Esophagus squamous epithelium (tissue), 5 donors: ENCODE measurements around the gene PPP1R10. TPM values are rescaled to one million over a fixed set of nuclear protein-coding genes. Genes with fewer than 3 reads are reported as not detected.

Source experiments
- DNase-seq: peaks from one replicate; lab custom pipeline; 2025; lab: John Stamatoyannopoulos, UW
- H3K27ac ChIP-seq, 4 donors: fragments of 200-600 bp; sonication (generic); one replicate each; pipeline ENCODE4 v1.5.1; 2016 to 2019; ENCODE audit warnings: mild to moderate bottlenecking in 1 of 4
- H3K27me3 ChIP-seq, 4 donors: fragments of 200-600 bp; sonication (generic); 1 replicate in 3 of 4; 2 replicates in 1 of 4; pipeline versions ENCODE4 v1.5.1 to v1.6.0; 2017 to 2021; ENCODE audit warnings: antibody characterized with exemption in 1 of 4
- H3K36me3 ChIP-seq, 3 donors: fragments of 200-600 bp; sonication (generic); one replicate each; pipeline ENCODE4 v1.5.1; 2016 to 2019
- H3K4me1 ChIP-seq, 3 donors: fragments of 200-600 bp; sonication (generic); one replicate each; pipeline ENCODE4 v1.5.1; 2017 to 2019
- H3K4me3 ChIP-seq, 4 donors: fragments of 200-600 bp; sonication (generic); 1 replicate in 3 of 4; 2 replicates in 1 of 4; pipeline ENCODE4 v1.5.1; 2016 to 2019; ENCODE audit warnings: mild to moderate bottlenecking in 2 of 4, moderate library complexity in 1 of 4
- H3K9me3 ChIP-seq, 3 donors: fragments of 200-600 bp; sonication (generic); one replicate each; pipeline ENCODE4 v1.5.1; 2016 to 2019
- POLR2A ChIP-seq, 4 donors: fragments of 450-650 bp; IDR thresholded peaks; one replicate each; pipeline ENCODE4 v1.6.1; 2017; ENCODE audit warnings: antibody characterized with exemption in 4 of 4, mild to moderate bottlenecking in 4 of 4, moderate library complexity in 3 of 4
- WGBS, 2 donors: methylation state at CpG; one replicate each; pipeline ENCODE4 v1.1.5; 2018; 5-methylcytosine and 5-hydroxymethylcytosine counted together
- intact Hi-C: fragments of 100-400 bp; cut with DNase I; formaldehyde crosslinking; loops from one replicate; pipeline ENCODE4 v1.15.0; 2022
- total RNA-seq, 4 donors: library from RNA; depleted of rRNA; stranded (reverse); fragments of >200 nt; gene quantifications; one replicate each; pipeline ENCODE4 v1.1.0, GENCODE V29; 2016
- TF ChIP-seq, protein P1 (sequence below), 6 experiments: fragments of 450-650 bp in 4 of 6; fragments of 200-600 bp in 2 of 6; sonication (generic) in 2 of 6; IDR thresholded peaks; one replicate each; pipeline ENCODE4 v1.5.1; 2016 to 2019; ENCODE audit warnings: antibody characterized with exemption in 6 of 6, mild to moderate bottlenecking in 4 of 6, moderate library complexity in 4 of 6
- donor health status: DM: yes; HTN: yes; CAD: no.

The PPP1R10 gene
- total RNA-seq, 4 donors from 2014 or later = 24.2 to 32.6 (median 25.9) TPM

DNA sequence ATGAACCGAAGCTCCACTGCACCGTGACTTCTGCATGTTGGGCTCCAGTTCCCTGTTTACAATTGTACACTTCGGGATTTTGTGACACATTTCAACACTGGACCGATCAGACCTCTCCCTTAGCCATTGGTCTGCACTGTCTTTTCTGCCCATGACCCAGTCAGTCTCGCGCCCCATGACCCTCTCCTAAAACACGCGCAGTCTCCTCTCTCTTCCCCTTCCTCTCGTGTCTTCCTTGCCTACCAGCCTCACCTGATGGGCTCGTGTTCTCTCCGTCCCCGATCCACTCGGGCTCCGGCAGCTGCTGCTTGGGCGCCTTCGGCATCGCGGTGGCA is 46.3 kb downstream of the PPP1R10 start:
- 1% methylated on average over 14 to 17 of the region's 18 CpGs for WGBS, 2 donors
- no peak for DNase-seq
- peak overlapping the region; percentile 75 to 89 (median 78) for H3K4me3 ChIP-seq
- no peaks in the 10 kb centered on the region for H3K9me3 ChIP-seq
- intact Hi-C loops = no loop called here
- peaks cover 0 to 8% (median 0%) of the 10 kb centered on the region in 3 donors for H3K36me3 ChIP-seq
- peak overlapping the region; percentile 90 to 95 (median 93) for H3K27ac ChIP-seq
- no peak for TF ChIP-seq POLR2A (IDR thresholded peaks at IDR 0.05)
- TF ChIP-seq, protein P1, sequence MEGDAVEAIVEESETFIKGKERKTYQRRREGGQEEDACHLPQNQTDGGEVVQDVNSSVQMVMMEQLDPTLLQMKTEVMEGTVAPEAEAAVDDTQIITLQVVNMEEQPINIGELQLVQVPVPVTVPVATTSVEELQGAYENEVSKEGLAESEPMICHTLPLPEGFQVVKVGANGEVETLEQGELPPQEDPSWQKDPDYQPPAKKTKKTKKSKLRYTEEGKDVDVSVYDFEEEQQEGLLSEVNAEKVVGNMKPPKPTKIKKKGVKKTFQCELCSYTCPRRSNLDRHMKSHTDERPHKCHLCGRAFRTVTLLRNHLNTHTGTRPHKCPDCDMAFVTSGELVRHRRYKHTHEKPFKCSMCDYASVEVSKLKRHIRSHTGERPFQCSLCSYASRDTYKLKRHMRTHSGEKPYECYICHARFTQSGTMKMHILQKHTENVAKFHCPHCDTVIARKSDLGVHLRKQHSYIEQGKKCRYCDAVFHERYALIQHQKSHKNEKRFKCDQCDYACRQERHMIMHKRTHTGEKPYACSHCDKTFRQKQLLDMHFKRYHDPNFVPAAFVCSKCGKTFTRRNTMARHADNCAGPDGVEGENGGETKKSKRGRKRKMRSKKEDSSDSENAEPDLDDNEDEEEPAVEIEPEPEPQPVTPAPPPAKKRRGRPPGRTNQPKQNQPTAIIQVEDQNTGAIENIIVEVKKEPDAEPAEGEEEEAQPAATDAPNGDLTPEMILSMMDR (IDR thresholded peaks at IDR 0.05) = no peak
- H3K4me1 ChIP-seq = peaks cover 18 to 69% (median 24%) of the 10 kb centered on the region in 3 donors
- no peaks in the 10 kb centered on the region for H3K27me3 ChIP-seq

DNA sequence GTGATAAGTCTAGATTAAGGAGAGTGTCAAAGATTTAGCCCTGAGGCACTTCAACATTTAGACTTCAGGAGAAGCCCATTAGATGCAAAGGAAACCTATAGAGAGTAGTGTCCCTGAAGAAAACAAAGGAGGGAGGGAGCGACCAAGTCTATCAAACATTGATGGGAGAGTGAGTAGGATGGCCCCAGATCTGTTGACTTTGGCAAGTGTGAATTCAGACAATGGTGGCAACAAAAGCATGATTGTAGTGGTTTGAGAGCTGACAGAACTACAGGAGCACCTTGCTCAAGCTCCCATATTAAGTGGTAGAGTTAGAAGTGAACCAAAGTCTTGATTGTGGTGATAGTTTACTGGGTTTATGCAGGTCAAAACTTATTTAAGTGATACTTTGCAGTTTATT is 46.8 kb downstream of the PPP1R10 start:
- Histone ChIP-seq H3K4me1 (peaks cover 18 to 65% (median 24%) of the 10 kb centered on the region in 3 donors), H3K9me3 (no peaks in the 10 kb centered on the region), H3K27me3 (no peaks in the 10 kb centered on the region), H3K27ac (peak overlapping the region in 3 of 4 donors; percentile 92 to 95 (median 94)), H3K4me3 (peak overlapping the region in 3 of 4 donors; percentile 77 to 89 (median 78)), H3K36me3 (peaks cover 0 to 4% (median 0%) of the 10 kb centered on the region in 3 donors)
- WGBS, 2 donors = 64 to 67% methylated on average over 1 of the region's 1 CpG
- intact Hi-C loops = no loop called here
- TF ChIP-seq, protein P1 (IDR thresholded peaks at IDR 0.05) = no peak
- TF ChIP-seq POLR2A (IDR thresholded peaks at IDR 0.05) = no peak
- no peak for DNase-seq

DNA sequence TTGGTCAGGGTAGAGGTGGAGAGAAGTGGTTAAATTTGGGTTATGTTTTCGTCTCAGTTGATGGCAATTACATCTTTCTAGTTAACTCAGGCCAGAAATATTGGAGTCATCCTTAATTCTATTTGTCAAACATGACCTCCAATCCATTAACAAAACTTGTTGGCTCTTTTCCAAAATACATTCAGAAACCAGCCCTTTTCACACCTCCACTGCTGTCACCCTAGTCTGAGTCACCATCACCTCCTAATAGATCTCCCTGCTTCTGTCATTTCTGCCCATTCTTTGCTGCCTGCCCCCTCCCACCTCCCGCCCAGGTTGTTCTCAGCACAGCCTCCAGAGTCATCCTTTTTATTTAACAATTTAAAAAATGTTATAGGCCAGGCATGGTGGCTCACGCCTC is 48.8 kb downstream of the PPP1R10 start:
- no peak for DNase-seq
- peaks cover 0 to 3% (median 0%) of the 10 kb centered on the region in 3 donors for H3K36me3 ChIP-seq
- TF ChIP-seq, protein P1 (IDR thresholded peaks at IDR 0.05) = no peak
- no peak for TF ChIP-seq POLR2A (IDR thresholded peaks at IDR 0.05)
- H3K27ac ChIP-seq = no peak overlapping the region
- 55 to 67% methylated on average over 3 of the region's 3 CpGs for WGBS, 2 donors
- no peaks in the 10 kb centered on the region for H3K27me3 ChIP-seq
- H3K9me3 ChIP-seq = no peaks in the 10 kb centered on the region
- H3K4me3 ChIP-seq = no peak overlapping the region
- H3K4me1 ChIP-seq = peaks cover 11 to 45% (median 21%) of the 10 kb centered on the region in 3 donors
- intact Hi-C loops = no loop called here

DNA sequence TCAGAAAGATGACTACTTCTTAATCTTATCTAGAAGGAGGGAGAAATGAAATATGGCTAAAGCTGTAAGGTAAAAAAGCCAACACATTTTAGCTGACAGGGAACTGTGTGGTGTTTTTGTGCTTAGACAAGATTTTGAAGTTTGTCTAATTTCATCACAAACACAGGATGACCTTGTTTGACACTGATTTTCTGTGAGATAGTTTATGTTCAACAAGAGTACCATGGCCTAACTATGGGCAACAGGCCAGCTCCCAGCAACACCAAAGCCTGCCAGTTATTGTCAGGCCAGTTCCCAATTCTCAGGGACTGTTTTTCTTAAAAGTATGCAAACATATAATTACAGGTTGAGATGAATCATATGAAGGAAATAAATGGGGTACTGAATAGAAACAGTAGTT is 51.3 kb downstream of the PPP1R10 start:
- Histone ChIP-seq H3K27ac (no peak overlapping the region), H3K4me1 (peaks cover 3 to 27% (median 6%) of the 10 kb centered on the region in 3 donors), H3K9me3 (no peaks in the 10 kb centered on the region), H3K27me3 (no peaks in the 10 kb centered on the region), H3K4me3 (no peak overlapping the region), H3K36me3 (peaks cover 0 to 24% (median 7%) of the 10 kb centered on the region in 3 donors)
- intact Hi-C loops = no loop called here
- DNase-seq = no peak
- TF ChIP-seq POLR2A (IDR thresholded peaks at IDR 0.05) = no peak
- TF ChIP-seq, protein P1 (IDR thresholded peaks at IDR 0.05) = no peak

DNA sequence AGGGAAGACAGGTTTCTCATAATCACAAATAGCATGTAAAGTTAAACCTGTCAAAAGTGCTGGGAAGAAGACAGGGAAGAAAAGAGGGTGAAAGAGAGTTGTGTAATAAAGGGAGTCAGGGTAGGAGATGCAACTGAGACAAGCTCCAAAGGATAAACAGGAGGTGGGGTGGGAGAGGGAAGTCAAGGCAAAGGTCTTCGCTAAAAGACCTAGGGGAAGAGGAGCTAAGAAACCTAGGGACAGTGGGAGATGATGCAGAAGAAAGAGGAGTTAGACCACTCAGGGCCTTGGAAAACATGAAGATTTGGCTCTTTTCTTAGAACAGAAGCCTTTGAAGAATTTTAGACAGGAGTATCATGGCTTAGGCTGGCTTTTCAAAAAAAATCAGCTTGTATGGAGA is 52.9 kb downstream of the PPP1R10 start:
- Histone ChIP-seq H3K27ac (no peak overlapping the region), H3K27me3 (no peaks in the 10 kb centered on the region), H3K4me1 (peaks cover 0 to 13% (median 0%) of the 10 kb centered on the region in 3 donors), H3K36me3 (peaks cover 0 to 24% (median 7%) of the 10 kb centered on the region in 3 donors), H3K9me3 (no peaks in the 10 kb centered on the region), H3K4me3 (no peak overlapping the region)
- intact Hi-C loops = no loop called here
- no peak for TF ChIP-seq POLR2A (IDR thresholded peaks at IDR 0.05)
- TF ChIP-seq, protein P1 (IDR thresholded peaks at IDR 0.05) = no peak
- WGBS, 2 donors = 97 to 100% methylated on average over 1 of the region's 1 CpG
- DNase-seq = no peak
